Dermis blood vessel endothelial cell (primary cell): ENCODE data around the gene SUFU. TPM values are rescaled to one million over a fixed set of nuclear protein-coding genes. Genes with fewer than 3 reads are reported as not detected.
"Not testable (repeated sequence)": the region's sequence is repeated elsewhere in the genome, so short reads cannot be mapped to it uniquely, and the experiment has no call there.

Experiments used
- DNase-seq: peaks from one replicate; pipeline ENCODE4 v3.0.0; 2010
- total RNA-seq: library from RNA; depleted of rRNA; stranded (reverse); fragments of >200 nt; gene quantifications from 2 replicates; pipeline ENCODE4 v1.2.3, GENCODE V29; 2014

SUFU gene
- 3.1 and 9.7 TPM in 2 replicates for total RNA-seq

DNA sequence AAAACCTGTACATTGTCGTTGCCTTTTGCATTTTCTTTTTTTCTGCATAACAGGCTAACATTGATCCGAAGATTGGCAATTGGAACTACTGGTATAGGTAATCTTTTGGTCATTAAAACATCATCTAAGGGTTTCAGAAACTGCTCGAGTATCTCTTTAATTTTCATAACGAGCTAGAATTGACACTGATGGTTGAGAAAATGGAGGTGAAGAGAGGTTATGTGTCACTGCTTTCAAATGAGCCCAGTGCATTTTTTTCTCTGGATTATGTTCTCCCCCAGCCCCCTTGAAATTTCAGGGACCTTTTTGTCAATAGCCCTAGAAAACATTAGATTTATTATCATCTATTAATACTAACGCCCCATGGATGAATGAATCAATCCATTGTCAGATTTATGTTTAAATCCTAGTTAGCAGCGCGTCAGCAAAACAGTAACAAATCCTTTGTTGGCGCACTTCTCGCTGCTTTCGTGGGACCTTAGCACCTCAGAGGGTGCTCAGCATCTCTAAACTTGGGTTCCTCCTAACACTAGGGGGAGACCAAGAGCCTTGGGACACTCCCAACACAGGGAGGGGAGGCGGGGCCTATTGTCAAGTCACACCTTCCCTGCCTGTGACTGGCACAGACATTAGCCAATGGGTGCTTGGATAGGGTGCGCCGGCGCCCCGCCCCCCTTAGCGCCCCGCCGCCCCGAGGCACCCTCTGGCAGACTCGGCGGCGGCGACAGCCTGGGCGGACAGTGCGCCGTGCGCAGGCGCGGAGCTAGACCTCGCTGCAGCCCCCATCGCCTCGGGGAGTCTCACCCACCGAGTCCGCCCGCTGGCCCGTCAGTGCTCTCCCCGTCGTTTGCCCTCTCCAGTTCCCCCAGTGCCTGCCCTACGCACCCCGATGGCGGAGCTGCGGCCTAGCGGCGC lies at the start of gene SUFU:
TSS of gene SUFU (plus strand) at position 709 of the 915 bp plus-strand sequence. CDS start at position 890, 181 bp downstream.
- DNase-seq = peak; percentile 100

DNA sequence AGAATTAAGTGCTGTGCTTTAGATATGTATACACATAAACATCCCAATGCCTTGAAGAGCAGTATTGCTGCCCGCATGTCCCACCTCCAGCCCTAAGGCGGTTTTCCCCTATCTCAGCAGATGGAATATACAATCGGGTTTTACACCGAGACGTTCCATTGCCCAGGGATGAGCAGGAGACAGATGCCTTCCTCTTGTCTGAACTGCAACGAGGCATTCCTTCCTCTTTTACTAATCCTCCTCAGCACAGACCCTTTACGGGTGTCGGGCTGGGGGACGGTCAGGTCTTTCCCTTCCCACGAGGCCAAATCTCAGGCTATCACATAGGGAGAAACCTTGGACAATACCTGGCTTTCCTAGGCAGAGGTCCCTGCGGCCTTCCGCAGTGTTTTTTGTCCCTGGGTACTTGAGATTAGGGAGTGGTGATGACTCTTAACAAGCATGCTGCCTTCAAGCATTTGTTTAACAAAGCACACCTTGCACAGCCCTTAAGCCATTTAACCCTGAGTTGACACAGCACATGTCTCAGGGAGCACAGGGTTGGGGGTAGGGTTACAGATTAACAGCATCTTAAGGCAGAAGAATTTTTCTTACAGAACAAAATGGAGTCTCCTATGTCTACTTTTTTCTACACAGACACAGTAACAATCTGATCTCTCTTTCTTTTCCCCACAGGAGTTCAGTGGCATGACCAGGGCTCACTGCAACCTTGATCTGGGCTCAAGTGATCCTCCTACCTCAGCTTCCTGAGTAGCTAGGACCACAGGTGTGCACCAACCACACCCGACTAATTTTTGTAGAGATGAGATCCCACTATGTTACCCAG lies 48.9 kb upstream of the SUFU start:
- DNase-seq = not testable (repeated sequence)

DNA sequence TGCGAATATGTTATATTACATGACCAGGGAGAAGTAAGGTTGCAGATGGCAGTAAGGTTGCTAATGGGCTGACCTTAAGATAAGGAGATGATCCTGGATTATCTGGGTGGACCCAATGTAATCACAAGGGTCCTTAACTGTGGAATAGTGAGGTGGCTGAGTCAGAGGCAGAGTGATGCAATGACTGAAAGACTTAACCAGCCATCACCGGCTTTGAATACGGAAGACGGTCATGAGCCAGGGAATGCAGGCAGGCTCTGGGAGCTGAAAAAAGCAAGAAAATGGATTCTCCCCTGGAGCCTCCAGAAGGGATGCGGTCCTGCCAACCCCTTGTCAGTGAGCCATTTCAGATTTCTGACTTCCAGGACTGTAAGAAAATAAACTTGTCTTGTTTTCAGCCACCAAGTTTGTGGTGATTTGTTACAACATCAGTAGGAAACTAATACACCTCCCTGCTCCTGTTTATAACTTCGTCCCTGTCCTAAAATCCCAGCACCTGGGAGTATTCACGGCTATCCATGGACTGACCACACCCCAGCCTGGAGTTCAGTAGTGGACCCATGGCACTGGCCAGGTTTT lies 47.8 kb upstream of the SUFU start:
- no peak for DNase-seq

DNA sequence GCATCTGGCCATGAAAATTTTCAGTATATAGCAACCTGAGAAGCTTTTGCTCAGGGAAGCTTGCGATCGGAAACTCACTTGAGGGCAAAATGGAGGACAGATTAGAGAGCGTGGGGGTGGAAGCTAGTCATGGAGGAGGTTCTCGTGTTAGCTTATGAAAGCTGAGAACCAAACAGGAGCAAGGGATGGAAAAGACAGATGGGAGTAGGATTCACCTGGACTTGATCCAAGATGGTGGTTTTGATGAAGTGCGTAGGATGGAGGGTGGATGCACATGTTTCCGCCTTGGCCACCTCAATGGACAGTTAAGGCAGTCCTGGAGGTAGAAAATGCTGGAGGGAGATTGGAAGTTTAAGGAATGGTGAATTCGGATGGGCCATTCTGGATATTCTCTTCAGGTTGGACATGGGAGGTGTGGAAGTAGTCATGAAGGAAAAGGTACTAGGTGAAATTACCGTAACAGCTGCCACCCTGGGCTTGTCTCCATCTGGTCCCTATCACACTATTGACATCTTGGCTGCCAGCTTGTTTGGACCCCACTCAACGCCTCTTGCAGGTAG lies 46.1 kb upstream of the SUFU start:
- DNase-seq = no peak

DNA sequence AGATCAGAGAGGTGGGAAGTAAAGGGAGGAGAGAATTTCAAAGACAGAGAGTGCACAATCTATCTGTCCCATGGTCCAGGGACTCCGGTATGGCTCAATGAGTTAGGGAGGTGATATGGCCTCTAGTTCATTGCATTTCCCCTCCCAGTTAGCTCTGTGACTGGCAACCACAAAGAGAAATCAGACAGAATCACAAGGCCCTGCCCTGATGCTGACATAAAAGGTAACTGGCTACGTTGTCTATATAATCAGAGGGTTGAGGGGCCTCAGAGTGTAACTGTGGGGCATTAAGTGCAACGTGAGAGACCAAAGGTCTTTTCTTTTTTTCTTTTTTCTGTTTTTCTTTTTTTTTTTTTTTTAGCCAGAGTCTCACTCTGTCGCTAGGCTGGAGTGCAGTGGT lies 45.1 kb upstream of the SUFU start:
- DNase-seq = no peak

DNA sequence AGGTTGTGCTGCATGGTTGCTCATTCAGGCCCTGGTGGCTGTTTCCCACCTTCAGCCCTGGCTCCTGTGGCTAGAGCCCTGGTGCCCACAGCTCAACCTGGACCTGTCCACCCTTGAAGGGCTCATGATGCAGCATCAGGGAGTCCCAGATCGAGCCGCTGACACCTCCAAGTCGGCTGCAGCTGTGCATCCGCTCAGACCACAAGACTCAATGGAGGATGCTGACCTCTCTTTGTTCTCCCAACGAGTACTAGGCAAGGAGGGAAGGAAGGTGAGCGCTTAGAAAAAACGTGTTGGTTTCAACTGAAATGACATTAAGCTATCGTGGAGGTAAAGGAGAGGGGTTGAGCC lies 43.0 kb upstream of the SUFU start:
- DNase-seq = no peak

DNA sequence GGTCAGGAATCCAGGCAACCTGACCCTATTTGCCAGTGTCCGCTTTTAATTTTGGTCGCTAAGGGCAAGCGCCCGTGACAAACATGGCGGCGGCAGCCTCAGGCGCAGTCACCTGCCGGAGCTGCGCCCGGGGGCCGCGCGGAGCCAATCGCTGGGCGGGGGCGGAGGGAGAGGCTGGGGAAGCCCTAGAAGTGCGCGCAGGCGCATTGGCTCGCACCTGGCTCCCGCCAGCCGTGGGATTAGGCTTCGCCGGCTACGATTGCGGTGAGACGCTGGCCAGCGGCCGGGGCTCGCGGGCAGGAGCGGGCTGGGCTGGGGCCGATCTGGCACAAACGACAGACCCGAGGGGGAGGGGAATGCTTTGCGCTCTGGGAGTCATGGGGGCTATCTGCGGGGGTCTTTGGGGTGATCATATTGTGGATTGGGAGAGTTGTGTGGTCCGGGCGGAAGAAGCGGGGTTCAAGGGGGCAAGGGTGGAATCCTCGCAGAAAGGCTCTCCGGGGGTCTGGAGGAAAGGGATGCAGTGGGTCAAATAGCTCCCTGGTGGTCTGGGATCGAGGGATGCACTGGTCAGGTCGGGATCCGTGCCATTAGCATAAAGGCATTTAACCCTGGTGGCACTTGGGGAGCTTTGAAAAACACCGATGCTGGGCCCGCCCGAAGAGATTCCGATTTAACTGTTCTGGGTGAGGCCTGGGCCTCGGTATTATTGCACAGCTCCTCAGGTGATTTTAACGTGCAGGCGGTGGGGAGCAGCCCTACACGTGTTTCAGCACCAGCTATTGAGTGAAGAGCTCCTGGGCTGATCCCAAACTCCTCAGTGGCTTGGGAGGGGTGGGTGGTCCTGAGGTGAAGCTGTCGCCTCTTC lies 42.4 kb upstream of the SUFU start:
- peak; percentile 88 for DNase-seq

DNA sequence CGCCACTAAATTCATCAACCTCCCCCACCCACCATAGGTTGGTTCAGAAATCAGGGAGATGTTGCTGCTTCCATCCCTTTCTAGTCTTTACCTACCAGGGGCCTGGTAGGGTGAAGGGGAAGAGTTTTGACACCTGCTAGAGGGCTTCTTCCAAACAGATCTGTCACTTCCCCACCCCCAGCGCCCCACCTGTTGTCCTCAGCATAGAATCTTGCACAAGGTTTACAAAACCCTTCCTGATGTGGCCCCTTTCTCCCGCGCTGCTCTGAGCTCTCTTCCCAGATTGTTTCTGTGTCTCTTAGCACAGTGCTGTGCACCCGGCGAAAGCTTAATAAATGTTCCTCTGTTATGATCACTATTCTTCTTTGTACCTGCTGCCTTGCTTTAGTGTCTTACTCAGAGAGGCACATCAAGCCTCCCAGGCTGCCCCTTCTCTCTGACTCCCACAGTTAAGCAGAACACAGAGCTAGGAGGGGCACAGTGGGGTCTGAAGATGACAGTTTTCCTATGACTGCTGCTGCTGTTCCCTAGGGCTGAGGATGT lies 41.2 kb upstream of the SUFU start:
- DNase-seq = no peak

DNA sequence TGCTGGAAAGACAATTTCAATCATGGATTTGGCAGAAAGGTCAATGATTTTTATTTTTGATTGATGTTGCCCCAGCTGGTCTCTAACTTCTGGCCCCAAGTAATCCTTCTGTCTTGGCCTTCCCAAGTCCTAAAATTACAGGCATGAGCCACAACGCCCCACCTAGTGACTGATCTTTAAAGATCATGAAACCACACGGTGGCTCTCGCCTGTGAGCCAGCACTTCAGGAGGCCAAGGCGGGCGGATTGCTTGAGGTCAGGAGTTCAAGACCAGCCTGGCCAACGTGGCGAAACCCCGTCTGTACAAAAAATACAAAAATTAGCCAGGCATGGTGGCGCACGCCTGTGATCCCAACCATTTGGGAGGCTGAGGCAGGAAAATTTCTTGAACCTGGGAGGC lies 39.8 kb upstream of the SUFU start:
- DNase-seq = no peak

DNA sequence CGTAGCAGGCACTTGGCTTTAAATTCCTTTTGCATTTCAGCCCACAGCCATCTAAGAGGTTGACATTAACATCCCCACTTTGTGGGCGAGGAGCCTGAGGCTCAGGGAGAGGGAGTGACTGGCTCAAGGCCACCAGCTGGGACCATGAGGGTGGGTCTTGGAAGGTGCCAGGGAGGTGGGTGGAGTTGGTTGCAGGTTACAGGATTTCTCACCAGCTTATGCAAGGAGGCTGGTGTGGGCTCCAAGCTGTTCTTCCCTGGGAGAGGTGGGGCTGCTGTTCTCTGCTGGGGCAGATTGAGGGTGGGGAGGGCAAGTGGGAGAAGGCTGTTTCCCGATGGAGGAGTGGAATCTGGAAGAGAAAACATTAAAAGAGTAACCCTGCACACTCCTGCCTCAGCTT lies 38.3 kb upstream of the SUFU start:
- DNase-seq = no peak

DNA sequence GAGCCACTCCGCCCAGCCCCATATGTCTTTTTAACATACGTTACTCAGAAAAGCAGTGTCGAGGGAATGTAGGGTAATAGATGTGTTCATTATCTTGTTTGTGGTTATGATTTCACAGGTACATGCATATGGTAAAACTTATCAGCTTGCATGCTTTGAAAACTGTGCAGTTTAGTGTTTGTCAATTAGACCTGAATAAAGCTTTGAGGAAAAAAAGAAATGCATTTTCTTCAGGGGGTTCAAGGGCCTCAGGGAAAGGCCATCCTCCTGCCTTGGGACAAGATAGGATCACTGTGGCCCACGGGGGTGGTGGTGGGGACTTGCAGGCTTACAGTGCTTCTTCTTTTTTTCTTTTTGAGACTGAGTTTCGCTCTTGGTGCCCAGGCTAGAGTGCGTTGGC lies 36.5 kb upstream of the SUFU start:
- DNase-seq = no peak

DNA sequence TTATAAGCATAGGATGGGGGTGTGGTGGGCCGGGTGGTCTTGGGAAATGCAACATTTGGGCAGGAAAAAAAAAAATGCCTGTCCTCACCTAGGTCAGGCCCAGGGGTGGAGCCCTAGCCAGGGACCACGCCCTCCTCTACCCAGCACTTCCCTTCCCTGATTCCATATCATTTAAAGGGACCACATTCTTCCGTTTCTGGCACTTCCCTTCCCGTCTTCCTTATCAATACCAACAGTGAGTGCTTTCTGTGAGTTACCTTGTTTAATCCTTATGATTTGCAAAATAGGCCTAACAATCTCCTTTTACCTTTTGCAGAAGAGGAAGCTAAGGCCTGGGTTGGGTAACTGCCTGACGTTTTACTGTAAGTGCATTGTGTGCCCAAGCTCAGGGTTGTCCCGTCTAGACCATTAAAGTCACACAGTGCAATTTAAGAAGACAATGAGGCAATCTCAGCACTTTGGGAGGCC lies 35.8 kb upstream of the SUFU start:
- no peak for DNase-seq

DNA sequence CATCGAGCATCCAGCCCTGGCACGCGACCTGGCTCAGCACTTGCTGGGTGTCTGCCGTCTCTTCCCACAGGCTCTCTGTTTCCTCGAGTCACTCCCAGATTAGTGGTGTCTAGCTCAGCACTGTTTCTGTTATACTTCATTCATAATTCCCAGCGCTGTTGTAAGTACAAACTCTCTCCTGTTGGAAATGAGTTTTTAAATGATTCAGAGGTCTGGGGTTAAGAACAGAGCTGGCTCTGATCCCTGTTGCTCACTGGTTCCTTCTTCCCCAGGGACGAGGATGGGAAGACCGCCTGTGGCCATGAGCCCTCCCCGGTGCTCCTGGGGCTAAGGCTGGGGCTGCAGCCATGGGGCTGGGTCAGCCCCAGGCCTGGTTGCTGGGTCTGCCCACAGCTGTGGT lies 35.1 kb upstream of the SUFU start:
- DNase-seq = no peak

DNA sequence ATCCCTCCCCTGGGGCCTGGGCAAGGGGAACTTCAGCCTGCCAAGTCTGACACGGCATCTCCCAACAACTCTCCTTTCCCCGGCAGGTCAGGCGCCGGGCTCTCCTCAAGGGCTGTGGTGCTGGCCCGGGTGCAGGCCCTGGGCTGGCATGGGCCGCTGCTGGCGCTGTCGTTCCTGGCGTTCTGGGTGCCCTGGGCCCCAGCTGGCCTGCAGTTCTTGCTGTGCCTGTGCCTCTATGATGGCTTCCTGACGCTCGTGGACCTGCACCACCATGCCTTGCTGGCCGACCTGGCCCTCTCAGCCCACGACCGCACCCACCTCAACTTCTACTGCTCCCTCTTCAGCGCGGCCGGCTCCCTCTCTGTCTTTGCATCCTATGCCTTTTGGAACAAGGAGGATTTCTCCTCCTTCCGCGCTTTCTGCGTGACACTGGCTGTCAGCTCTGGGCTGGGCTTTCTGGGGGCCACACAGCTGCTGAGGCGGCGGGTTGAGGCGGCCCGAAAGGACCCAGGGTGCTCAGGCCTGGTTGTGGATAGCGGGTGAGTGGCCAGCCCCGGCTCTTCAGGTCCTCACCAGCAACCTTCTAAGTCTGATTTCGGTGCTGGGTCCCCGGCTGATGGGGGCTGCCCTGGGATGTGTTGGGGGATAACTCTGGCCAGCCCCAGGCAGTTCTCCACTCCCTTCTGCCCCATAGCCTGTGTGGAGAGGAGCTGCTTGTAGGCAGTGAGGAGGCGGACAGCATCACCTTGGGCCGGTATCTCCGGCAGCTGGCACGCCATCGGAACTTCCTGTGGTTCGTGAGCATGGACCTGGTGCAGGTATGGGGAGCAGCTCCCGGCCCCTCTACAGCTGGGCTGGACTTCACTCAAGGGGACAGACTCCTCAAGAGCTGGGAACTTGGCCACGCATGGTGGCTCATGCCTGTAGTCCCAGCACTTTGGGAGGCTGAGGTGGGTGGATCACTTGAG lies 32.9 kb upstream of the SUFU start:
- DNase-seq = no peak

DNA sequence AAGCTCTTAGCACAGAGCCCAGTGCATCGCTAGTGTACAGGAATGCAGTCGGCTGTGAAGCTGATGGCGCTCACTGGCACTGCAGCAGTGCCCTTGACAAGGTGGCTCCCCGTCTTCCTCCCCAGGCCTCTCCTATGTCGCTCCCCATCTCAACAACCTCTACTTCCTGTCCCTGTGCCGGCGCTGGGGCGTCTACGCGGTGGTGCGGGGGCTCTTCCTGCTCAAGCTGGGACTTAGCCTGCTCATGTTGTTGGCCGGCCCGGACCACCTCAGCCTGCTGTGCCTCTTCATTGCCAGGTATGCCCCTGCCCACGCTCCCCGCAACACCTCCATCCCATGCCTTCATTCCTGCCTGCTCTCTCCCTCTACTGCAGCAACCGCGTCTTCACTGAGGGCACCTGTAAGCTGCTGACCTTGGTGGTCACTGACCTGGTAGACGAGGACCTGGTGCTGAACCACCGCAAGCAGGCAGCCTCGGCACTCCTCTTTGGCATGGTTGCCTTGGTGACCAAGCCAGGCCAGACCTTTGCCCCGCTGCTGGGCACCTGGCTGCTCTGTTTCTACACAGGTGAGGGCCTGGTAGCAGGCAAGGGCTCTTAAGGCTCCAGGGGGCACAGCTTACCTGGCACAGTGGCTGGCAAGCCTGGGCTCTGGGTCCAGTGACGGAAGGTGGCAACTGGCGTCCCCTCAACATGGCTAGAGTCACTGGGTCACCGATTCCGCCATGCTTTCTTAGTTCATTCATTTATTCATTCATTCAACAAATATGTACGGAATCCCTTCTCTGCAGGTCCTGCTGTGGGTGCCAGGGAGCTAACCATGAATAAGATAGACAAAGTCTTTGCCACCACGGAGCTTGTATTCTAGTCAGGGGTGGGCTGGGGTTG lies 30.1 kb upstream of the SUFU start:
- DNase-seq = no peak

DNA sequence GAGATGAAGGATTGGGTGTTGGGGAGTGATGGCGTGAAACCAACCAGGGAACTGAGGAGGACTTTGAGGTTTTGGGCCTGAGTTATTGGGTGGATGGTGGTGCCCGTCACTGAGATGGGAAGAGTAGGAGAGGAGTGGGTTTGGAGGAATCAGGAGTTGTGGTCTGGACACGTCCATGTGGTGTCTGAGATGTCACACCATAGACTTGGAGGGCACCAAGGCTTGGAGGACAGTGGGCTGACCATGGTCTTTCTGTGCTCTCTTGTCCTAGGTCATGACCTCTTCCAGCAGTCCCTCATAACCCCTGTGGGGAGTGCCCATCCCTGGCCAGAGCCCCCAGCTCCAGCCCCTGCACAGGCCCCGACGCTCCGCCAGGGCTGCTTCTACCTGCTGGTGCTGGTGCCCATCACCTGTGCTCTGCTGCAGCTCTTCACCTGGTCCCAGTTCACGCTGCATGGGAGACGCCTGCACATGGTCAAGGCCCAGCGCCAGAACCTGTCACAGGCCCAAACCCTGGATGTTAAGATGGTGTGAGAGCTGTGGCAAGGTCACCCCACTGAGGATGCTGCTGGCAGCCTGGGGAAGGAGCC lies 28.2 kb upstream of the SUFU start:
- DNase-seq = no peak

DNA sequence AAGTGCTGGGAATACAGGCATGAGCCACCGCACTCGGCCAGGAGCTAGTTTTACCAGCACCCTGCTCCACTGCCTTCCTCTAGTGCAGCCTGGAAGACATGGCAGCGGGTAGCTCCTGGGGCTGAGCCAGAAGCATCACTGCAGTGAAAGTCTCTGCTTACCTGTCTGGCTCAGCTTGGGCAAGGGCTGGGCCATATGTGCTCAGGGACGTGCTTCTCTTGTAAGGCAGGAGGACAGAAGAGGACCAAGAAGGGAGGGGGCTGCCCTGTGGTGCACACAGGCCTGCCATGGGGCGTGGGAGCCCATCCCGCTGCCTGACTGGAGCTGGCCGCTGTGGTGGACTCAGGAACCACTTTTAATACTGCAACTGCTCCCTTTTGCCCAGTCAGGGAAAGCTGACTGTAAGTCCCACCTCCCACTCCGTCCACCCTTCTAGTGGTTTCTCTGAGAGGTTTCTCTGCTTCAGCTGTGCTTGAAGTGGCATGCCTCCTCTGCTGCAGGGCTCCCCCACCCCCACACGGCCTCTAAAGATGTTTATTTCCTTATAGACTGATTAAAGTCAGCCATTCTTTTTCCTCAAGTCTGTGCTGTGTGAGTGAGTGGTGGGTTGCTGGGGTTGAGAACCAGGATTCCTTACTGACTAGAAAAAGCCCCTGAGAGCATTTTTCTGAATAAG lies 27.2 kb upstream of the SUFU start:
- DNase-seq = no peak

DNA sequence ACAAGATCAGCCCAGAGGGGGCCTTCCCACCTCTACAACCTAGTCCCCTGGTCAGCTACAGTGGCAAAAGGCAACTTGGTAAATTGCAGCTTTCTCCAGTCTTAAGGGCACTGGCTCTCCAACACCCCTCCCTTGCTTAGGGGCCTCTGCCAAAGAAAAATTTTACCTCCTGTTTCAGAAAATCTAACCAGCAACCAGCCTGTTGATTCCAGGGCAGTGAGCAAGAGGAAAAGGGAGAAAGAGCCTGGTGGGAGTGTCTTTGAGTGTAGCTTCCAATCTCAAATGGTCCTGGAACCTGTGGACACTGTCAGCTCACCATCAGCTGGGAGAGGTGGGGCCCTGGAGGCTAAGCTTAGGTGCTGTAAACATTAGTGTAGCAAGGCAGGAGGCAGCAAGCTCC lies 24.1 kb upstream of the SUFU start:
- no peak for DNase-seq
